ENCODE data around the gene PNKP. TPM values are rescaled to one million over a fixed set of nuclear protein-coding genes. Genes with fewer than 3 reads are reported as not detected.

Gene PNKP
- total RNA-seq, 1 experiment from 2014 or later = 141 TPM

DNA sequence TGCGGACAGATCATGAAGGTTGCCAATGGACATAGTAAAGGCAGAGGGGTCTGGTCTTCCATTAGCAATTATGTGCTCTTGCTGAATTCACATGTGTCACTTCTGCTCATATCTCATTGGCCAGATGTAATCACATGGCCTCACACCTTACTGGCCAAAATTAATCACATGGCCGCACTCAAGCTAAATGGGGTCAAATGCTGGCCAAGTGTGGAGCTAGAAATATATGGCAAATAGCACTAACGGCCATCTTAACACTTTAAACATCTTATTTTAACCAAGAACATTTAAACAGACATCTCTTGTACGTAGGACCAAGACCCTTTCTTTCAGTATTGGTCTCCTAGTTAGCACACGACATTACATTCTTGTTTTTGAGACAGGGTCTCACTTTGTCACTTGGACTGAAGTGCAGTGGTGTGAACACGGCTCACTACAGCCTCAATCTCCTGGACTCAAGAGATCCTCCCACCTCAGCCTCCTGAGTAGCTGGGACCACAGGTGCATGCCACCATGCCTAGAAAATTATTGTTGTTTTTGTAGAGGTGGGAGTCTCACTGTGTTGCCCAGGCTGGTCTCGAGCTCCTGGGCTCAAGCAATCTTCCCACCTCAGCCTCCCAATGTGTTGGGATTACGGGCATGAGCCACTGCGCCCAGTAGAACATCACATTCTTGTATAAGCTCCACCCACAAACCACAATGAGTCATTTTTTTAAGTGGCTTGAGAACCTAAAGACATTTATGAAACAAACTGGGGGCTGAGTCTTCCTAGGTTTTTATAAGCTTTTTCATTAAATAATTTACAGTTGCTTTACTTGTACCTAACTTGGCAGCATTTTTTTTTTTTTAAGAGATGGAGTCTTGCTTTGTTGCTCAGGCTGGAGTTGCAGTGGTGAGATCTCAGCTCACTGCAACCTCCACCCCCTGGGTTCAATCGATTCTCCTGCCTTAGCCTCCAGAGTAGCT lies 19.4 kb downstream of the PNKP start:
- Histone ChIP-seq H3K9me3 (ENCODE audit: low read length) (no peaks in the 10 kb centered on the region), H3K27me3 (ENCODE audit: low read length) (no peaks in the 10 kb centered on the region), H3K9me2 (replicated peaks; ENCODE audit: low read length) (no peaks in the 10 kb centered on the region), H3K36me3 (ENCODE audit: low read depth, low read length) (no peaks in the 10 kb centered on the region), H3K4me3 (ENCODE audit: low read length) (peak overlapping the region; percentile 9; the same call in 1 of the 2 replicates), H4K20me1 (ENCODE audit: low read length) (peaks cover 11% of the 10 kb centered on the region; the same call in 1 of the 2 replicates), H3K4me2 (ENCODE audit: low read length) (peak overlapping the region; percentile 68), H3K79me2 (ENCODE audit: low read length) (peaks cover 26% of the 10 kb centered on the region), H3K27ac (ENCODE audit: low read length) (peak overlapping the region; percentile 66), H3F3A (ENCODE audit: low read length, unreplicated experiment) (no peaks in the 10 kb centered on the region), H3K4me1 (ENCODE audit: insufficient read depth, low read length) (peaks cover 35% of the 10 kb centered on the region), H2AFZ (ENCODE audit: low read length) (no peak overlapping the region), H3K9ac (ENCODE audit: low read length) (no peak overlapping the region; the same call in 1 of the 2 replicates)
- no TSS peak for BruUV-seq (replicated peaks)
- CTCF ChIA-PET = interaction anchor here (0.6 to 0.7 kb wide), 3 partner anchors 60 to 173 kb away, joined by 4 to 5 read pairs (median 5); partner anchors contain the start of gene AP2A1
- POLR2A ChIA-PET (ENCODE audit: unreplicated experiment) = interaction anchor here (0.7 to 0.9 kb wide), 3 partner anchors 21 to 605 kb away, joined by 3 to 8 read pairs (median 3); no protein-coding TSS in a partner anchor
- DNase-seq = peak; percentile 95
- intact Hi-C loops (cut with micrococcal nuclease) = loop anchor here (5.0 kb wide), 1 partner anchor 96 kb away; no protein-coding TSS in a partner anchor
- TF ChIP-seq CTCF (conservative IDR thresholded peaks at IDR 0.05; ENCODE audit: low read depth, low read length) = no peak
- no peak for TF ChIP-seq EZH2 (IDR thresholded peaks at IDR 0.05; ENCODE audit: low read length, unreplicated experiment)
- TF ChIP-seq EZH2phosphoT487 (IDR thresholded peaks at IDR 0.05; ENCODE audit: borderline replicate concordance, low read length) = no peak
- ATAC-seq = peak; percentile 31

- TF ChIP-seq EZH2phosphoT487 (IDR thresholded peaks at IDR 0.05; ENCODE audit: borderline replicate concordance, low read length) (no peak), EZH2 (IDR thresholded peaks at IDR 0.05; ENCODE audit: low read length, unreplicated experiment) (no peak), CTCF (conservative IDR thresholded peaks at IDR 0.05; ENCODE audit: low read depth, low read length) (no peak)
- no peaks in the 10 kb centered on the region for H3F3A ChIP-seq (ENCODE audit: low read length, unreplicated experiment)
- no peak overlapping the region for H2AFZ ChIP-seq (ENCODE audit: low read length)
- H3K9ac ChIP-seq (ENCODE audit: low read length) = no peak overlapping the region
- ATAC-seq (no peak), DNase-seq (no peak)
- H3K9me3 ChIP-seq (ENCODE audit: low read length) = no peaks in the 10 kb centered on the region
- H4K20me1 ChIP-seq (ENCODE audit: low read length) = no peaks in the 10 kb centered on the region
- intact Hi-C loops (cut with micrococcal nuclease) = loop anchor here (5.0 kb wide), 1 partner anchor 94 kb away; no protein-coding TSS in a partner anchor
- no peaks in the 10 kb centered on the region for H3K9me2 ChIP-seq (replicated peaks; ENCODE audit: low read length)
- H3K36me3 ChIP-seq (ENCODE audit: low read depth, low read length) = no peaks in the 10 kb centered on the region
- POLR2A ChIA-PET (ENCODE audit: unreplicated experiment) = no interaction called here
- H3K27me3 ChIP-seq (ENCODE audit: low read length) = no peaks in the 10 kb centered on the region
- H3K79me2 ChIP-seq (ENCODE audit: low read length) = peaks cover 12% of the 10 kb centered on the region
- H3K4me1 ChIP-seq (ENCODE audit: insufficient read depth, low read length) = peaks cover 24% of the 10 kb centered on the region
- CTCF ChIA-PET = no interaction called here
- no TSS peak for BruUV-seq (replicated peaks)
- no peak overlapping the region for H3K27ac ChIP-seq (ENCODE audit: low read length)
- no peak overlapping the region for H3K4me3 ChIP-seq (ENCODE audit: low read length)
- H3K4me2 ChIP-seq (ENCODE audit: low read length) = no peak overlapping the region
Measured at GRCh38 chr19:49846408-49846807, 21.0 kb downstream of the PNKP start.

Data from PC-3 (cell line).